GM23338 (cell line): ENCODE data around the gene MEMO1. TPM values are rescaled to one million over a fixed set of nuclear protein-coding genes. Genes with fewer than 3 reads are reported as not detected.
"Not testable (repeated sequence)": the region's sequence is repeated elsewhere in the genome, so short reads cannot be mapped to it uniquely, and the experiment has no call there.

Source experiments
- ATAC-seq: fragments of 200-7000 bp; cut with Tn5 transposase; 3 replicates; pipeline ENCODE4 v1.9.1; 2020
- DNase-seq: peaks from one replicate; pipeline ENCODE4 v3.0.0-alpha.2; 2015; ENCODE audit warnings: low spot score
- H2AFZ ChIP-seq: fragments of 200-600 bp; sonication (generic); 2 replicates; pipeline ENCODE4 v1.8.0; 2016; ENCODE audit warnings: antibody characterized with exemption, mild to moderate bottlenecking, moderate library complexity
- H3F3A ChIP-seq: fragments of 200-600 bp; sonication (generic); replicated peaks from 2 replicates; pipeline ENCODE4 v1.8.0; 2017; ENCODE audit warnings: antibody characterized with exemption, mixed run types, low read depth
- H3K27ac ChIP-seq: fragments of 200-600 bp; sonication (generic); 2 replicates; pipeline ENCODE4 v1.6.1; 2016; ENCODE audit warnings: low read depth
- H3K27me3 ChIP-seq: fragments of 200-600 bp; sonication (generic); 2 replicates; pipeline ENCODE4 v1.8.0; 2016; ENCODE audit warnings: mild to moderate bottlenecking, mixed run types, moderate library complexity; ENCODE audit not compliant: insufficient read depth
- H3K36me3 ChIP-seq: fragments of 200-600 bp; sonication (generic); 2 replicates; pipeline ENCODE4 v1.8.0; 2016; ENCODE audit warnings: mild to moderate bottlenecking; ENCODE audit not compliant: insufficient read depth
- H3K4me1 ChIP-seq: fragments of 200-600 bp; sonication (generic); 2 replicates; pipeline ENCODE4 v1.8.0; 2016; ENCODE audit warnings: mild to moderate bottlenecking, moderate library complexity; ENCODE audit not compliant: insufficient read depth
- H3K4me2 ChIP-seq: fragments of 200-600 bp; sonication (generic); 2 replicates; pipeline ENCODE4 v1.7.1; 2017; ENCODE audit warnings: mixed run types
- H3K4me3 ChIP-seq: fragments of 200-600 bp; sonication (generic); 2 replicates; pipeline ENCODE4 v1.6.1; 2016; ENCODE audit warnings: mixed run types
- H3K79me2 ChIP-seq: fragments of 200-600 bp; sonication (generic); replicated peaks from 2 replicates; pipeline ENCODE4 v1.8.0; 2017; ENCODE audit warnings: mild to moderate bottlenecking; ENCODE audit not compliant: insufficient read depth
- H3K9me2 ChIP-seq: fragments of 200-600 bp; sonication (generic); 2 replicates; pipeline ENCODE4 v1.8.0; 2017; ENCODE audit not compliant: insufficient read depth
- H4K20me1 ChIP-seq: fragments of 200-600 bp; sonication (generic); replicated peaks from 2 replicates; pipeline ENCODE4 v1.8.0; 2017; ENCODE audit warnings: mild to moderate bottlenecking; ENCODE audit not compliant: insufficient read depth
- H3K27ac Mint-ChIP-seq: 2 replicates; pipeline ENCODE4 v1.8.0; 2020; ENCODE audit warnings: inconsistent platforms, mild to moderate bottlenecking, moderate library complexity, mixed read lengths
- H3K27me3 Mint-ChIP-seq: 3 replicates; pipeline ENCODE4 v1.8.0; 2022; ENCODE audit warnings: low read depth, mild to moderate bottlenecking, moderate library complexity, mixed read lengths, inconsistent platforms; ENCODE audit not compliant: insufficient read depth, poor library complexity
- H3K36me3 Mint-ChIP-seq: 3 replicates; pipeline ENCODE4 v1.8.0; 2021; ENCODE audit warnings: low read depth, mild to moderate bottlenecking, inconsistent platforms, moderate library complexity, mixed read lengths
- H3K4me1 Mint-ChIP-seq: 3 replicates; pipeline ENCODE4 v1.8.0; 2020; ENCODE audit warnings: mild to moderate bottlenecking, inconsistent platforms, mixed read lengths
- H3K4me3 Mint-ChIP-seq: 3 replicates; pipeline ENCODE4 v1.8.0; 2021; ENCODE audit warnings: moderate library complexity, mild to moderate bottlenecking, inconsistent platforms, mixed read lengths
- H3K9me3 Mint-ChIP-seq: 3 replicates; pipeline ENCODE4 v1.8.0; 2020; ENCODE audit warnings: moderate library complexity, mild to moderate bottlenecking, inconsistent platforms, mixed read lengths
- CREB1 ChIP-seq: fragments of 250-450 bp; sonication (Bioruptor Pico); IDR thresholded peaks from 2 replicates; pipeline ENCODE4 v1.5.0; 2020; ENCODE audit warnings: low read depth, mild to moderate bottlenecking, moderate library complexity
- CTCF ChIP-seq, 2 experiments: fragments of 200-600 bp in 1 of 2; sonication (generic) in 1 of 2; conservative IDR thresholded peaks; 2 replicates each; pipeline versions ENCODE4 v1.5.1 to v1.6.1; 2016 to 2017; ENCODE audit warnings: antibody characterized with exemption in 2 of 2, low read depth in 2 of 2, mild to moderate bottlenecking in 2 of 2, moderate library complexity in 1 of 2
- ETS1 ChIP-seq: IDR thresholded peaks from 2 replicates; pipeline ENCODE4 v1.6.1; 2016; ENCODE audit warnings: antibody characterized with exemption
- EZH2 ChIP-seq: fragments of 200-600 bp; sonication (generic); IDR thresholded peaks from one replicate; pipeline ENCODE4 v1.8.0; 2017; ENCODE audit warnings: antibody characterized with exemption, mild to moderate bottlenecking, low read depth; ENCODE audit not compliant: unreplicated experiment
- EZH2phosphoT487 ChIP-seq: fragments of 200-600 bp; sonication (generic); IDR thresholded peaks from one replicate; pipeline ENCODE4 v1.8.1; 2018; ENCODE audit warnings: antibody characterized with exemption; ENCODE audit not compliant: unreplicated experiment
- JUNB ChIP-seq: IDR thresholded peaks from one replicate; pipeline ENCODE4 v1.6.1; 2016; ENCODE audit warnings: antibody characterized with exemption; ENCODE audit not compliant: unreplicated experiment
- POLR2AphosphoS5 ChIP-seq: IDR thresholded peaks from 2 replicates; pipeline ENCODE4 v1.6.1; 2016; ENCODE audit warnings: antibody characterized with exemption, low read depth
- STAT1 ChIP-seq: IDR thresholded peaks from one replicate; pipeline ENCODE4 v1.6.1; 2016; ENCODE audit warnings: antibody characterized with exemption; ENCODE audit not compliant: unreplicated experiment
- ZNF114 ChIP-seq: fragments of 250-450 bp; sonication (Bioruptor Pico); IDR thresholded peaks from 2 replicates; pipeline ENCODE4 v1.5.0; 2020; ENCODE audit warnings: mild to moderate bottlenecking, moderate library complexity
- ZNF462 ChIP-seq: fragments of 250-450 bp; sonication (Bioruptor Pico); IDR thresholded peaks from 2 replicates; pipeline ENCODE4 v1.5.0; 2020; ENCODE audit warnings: mild to moderate bottlenecking, moderate library complexity
- polyA plus RNA-seq: library from polyadenylated mRNA; unstranded; fragments of >200 nt; fragmentation: Nextera tagmentation; extraction: Ambion mirVana; gene quantifications from 2 replicates; pipeline ENCODE4 v1.2.1, GENCODE V29; 2016
- total RNA-seq: library from RNA; depleted of rRNA; stranded (reverse); fragments of >200 nt; shearing (Covaris generic); gene quantifications from 2 replicates; pipeline ENCODE4 v1.2.3, GENCODE V29; 2014

Gene MEMO1
- total and polyA plus RNA-seq, 2 experiments from 2014 or later = 39.1 to 67.0 TPM

GRCh38 chr2:31956312-31956711 is 54.5 kb downstream of the MEMO1 start (continued):
- TF ChIP-seq JUNB (no peak), CREB1 (CRISPR knock-in tag) (no peak), STAT1 (no peak)

GRCh38 chr2:31953095-31953494 is 57.7 kb downstream of the MEMO1 start:
- H3K27ac ChIP-seq, H3K27me3 Mint-ChIP-seq, H2AFZ ChIP-seq, H3K4me2 ChIP-seq, H3K27me3 ChIP-seq, H3K4me3 ChIP-seq, H4K20me1 ChIP-seq, DNase-seq, ATAC-seq, H3K9me2 ChIP-seq, H3K36me3 Mint-ChIP-seq, H3F3A ChIP-seq, H3K4me3 Mint-ChIP-seq, H3K36me3 ChIP-seq, H3K9me3 Mint-ChIP-seq, H3K27ac Mint-ChIP-seq, H3K4me1 ChIP-seq: not testable (repeated sequence)
- H3K79me2 ChIP-seq = peaks cover 100% of the 10 kb centered on the region
- peaks cover 13% of the 10 kb centered on the region; the same call in 2 of the 3 replicates for H3K4me1 Mint-ChIP-seq

DNA sequence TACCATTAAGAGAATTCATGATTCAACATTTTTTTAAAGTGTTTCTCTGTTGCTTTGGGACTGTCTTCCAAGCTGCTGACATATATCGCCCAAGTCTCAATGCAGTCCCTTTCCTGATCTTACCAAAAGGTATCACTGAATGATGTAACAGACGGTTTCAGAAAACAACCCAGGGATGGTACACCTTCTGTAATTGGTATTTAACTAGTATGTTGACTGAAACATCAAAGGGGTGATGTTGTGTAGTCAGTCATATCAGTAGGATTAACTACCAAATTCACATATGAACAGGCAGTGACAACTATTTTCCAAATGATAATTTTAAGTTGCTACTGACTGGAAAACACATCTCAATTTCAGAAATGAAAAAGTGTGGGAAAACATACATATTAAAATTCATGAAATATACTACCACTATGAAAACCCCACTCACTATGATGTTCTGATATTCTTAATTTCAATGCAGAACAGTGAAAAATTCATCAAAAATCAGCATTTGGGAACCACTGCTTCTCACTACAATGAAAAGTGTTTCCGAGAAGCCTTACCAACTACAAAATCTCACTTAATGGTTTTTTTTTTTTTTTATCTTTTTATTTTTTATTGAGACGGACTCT is 59.8 kb downstream of the MEMO1 start:
- peaks cover 2% of the 10 kb centered on the region for H3K27me3 Mint-ChIP-seq
- Histone ChIP-seq H3K4me2 (no peak overlapping the region), H3K27me3 (no peaks in the 10 kb centered on the region), H4K20me1 (peaks cover 11% of the 10 kb centered on the region; the same call in 1 of the 2 replicates), H3K79me2 (peaks cover 98% of the 10 kb centered on the region), H3F3A (no peaks in the 10 kb centered on the region), H3K4me3 (no peak overlapping the region), H3K27ac (no peak overlapping the region; the same call in 1 of the 2 replicates), H3K9me2 (no peaks in the 10 kb centered on the region), H3K4me1 (peaks cover 11% of the 10 kb centered on the region), H2AFZ (no peak overlapping the region), H3K36me3 (no peaks in the 10 kb centered on the region)
- peaks cover 19% of the 10 kb centered on the region; the same call in 2 of the 3 replicates for H3K4me1 Mint-ChIP-seq
- DNase-seq (no peak), ATAC-seq (no peak)
- H3K27ac Mint-ChIP-seq = no peak overlapping the region
- no peak for TF ChIP-seq ZNF114 (CRISPR knock-in tag)
- no peak for TF ChIP-seq POLR2AphosphoS5
- TF ChIP-seq CTCF (conservative IDR thresholded peaks at IDR 0.05; ENCODE audit: low read depth in 2 of 2) = no peak
- TF ChIP-seq JUNB = no peak
- TF ChIP-seq ZNF462 = no peak
- TF ChIP-seq STAT1 = no peak
- TF ChIP-seq EZH2 = no peak
- no peak for TF ChIP-seq EZH2phosphoT487
- no peak for TF ChIP-seq ETS1
- H3K4me3 Mint-ChIP-seq = no peak overlapping the region
- no peaks in the 10 kb centered on the region for H3K36me3 Mint-ChIP-seq
- no peaks in the 10 kb centered on the region for H3K9me3 Mint-ChIP-seq
